H1 (cell line): ENCODE results near the gene UGT1A3. TPM values are rescaled to one million over a fixed set of nuclear protein-coding genes. Genes with fewer than 3 reads are reported as not detected.

Source experiments
- polyA plus RNA-seq, 7 experiments: library from polyadenylated mRNA; depleted of rRNA in 3 of 7; stranded (reverse) in 5 of 7; unstranded in 2 of 7; fragments of >200 nt in 5 of 7; fragments of 200-250 nt in 2 of 7; gene quantifications; 1 replicate in 5 of 7; 2 replicates in 1 of 7; 4 replicates in 1 of 7; pipeline versions ENCODE4 v1.2.1 to v1.2.3, GENCODE V29; 2011 to 2013; ENCODE audit warnings: missing spikeins in 2 of 7, mixed read lengths in 2 of 7
- total RNA-seq: library from RNA; stranded (reverse); fragmentation: NEBNext Ultra II Directional; extraction: Animal tissue kit (Norgen Biotek cat#: 25700); gene quantifications from 2 replicates; pipeline ENCODE4 v1.2.1, GENCODE V29; 2021
- TF ChIP-seq, protein P1 (sequence below): IDR thresholded peaks from 2 replicates; pipeline ENCODE4 v1.6.1; 2012; ENCODE audit warnings: inconsistent platforms

Gene UGT1A3
- total and polyA plus RNA-seq, 2 of the 8 experiments (the other 6 are each of a cell fraction or from before 2014, with no cell fraction given), result not detected

DNA sequence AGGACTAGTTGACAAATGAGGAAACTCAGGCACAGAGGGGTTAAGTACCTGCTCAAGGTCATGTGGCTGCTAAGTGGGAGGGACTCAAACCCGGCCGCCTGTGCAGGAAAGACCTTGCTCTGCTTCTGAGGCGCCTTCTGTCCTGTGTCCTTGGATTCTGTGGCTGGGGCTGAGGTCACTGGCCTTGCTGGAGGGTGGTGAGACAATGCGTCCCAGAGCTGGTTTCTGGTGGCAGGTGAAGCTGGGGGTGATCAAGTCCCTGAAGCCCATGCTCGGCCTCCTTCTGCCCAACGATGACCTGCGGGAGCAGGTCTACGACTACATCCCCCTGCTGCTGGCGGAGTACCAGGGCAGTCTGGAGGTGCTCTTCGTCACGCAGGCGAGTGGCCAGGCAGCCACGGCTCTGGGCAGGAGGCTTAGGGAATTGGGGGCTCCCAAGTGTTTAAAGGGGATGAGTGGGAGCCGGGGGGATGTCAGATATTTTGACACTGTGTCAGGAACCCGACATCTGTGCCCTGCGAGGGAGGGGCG is 65.4 kb downstream of the UGT1A3 start (continued):
- TF ChIP-seq, protein P1, sequence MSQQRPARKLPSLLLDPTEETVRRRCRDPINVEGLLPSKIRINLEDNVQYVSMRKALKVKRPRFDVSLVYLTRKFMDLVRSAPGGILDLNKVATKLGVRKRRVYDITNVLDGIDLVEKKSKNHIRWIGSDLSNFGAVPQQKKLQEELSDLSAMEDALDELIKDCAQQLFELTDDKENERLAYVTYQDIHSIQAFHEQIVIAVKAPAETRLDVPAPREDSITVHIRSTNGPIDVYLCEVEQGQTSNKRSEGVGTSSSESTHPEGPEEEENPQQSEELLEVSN, result no peak
